HG03097 (cell line): ENCODE data around the gene MGAT5.

Source experiments
- ATAC-seq: cut with Tn5 transposase; IDR thresholded peaks from one replicate; pipeline ENCODE4 v1.9.1; 2021; ENCODE audit not compliant: unreplicated experiment, low FRiP score

The MGAT5 gene

DNA sequence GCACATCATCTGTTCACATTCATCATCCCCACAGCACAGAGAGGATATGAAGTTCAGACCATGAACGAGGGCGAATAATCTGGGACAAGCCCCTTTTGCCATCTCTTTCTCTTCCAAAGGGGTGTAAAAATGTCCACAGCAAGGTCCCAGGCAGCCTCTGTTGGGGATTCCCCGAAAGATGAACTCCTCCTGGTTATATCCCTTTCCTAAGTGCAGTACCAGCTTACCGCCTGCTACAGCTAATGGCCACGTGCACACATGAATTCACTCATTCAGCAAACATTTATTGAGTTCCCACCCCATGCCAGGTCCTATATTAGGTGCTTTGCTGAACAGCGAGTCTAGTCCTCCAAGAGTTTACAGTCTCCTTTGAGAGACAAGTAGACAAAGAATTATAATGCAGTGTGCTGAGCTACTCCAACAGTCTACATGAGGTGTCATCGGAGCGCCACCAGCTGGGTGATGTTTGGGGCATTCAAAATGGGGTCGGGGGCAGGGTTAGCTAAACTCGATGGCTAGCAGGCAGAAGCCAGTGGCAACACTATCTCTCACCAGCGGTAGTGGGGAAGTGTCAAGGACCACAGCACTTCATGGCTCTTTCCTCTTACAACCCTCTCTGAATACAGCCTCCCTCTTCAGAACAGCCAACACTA lies 236.0 kb downstream of the MGAT5 start:
- no peak for ATAC-seq

DNA sequence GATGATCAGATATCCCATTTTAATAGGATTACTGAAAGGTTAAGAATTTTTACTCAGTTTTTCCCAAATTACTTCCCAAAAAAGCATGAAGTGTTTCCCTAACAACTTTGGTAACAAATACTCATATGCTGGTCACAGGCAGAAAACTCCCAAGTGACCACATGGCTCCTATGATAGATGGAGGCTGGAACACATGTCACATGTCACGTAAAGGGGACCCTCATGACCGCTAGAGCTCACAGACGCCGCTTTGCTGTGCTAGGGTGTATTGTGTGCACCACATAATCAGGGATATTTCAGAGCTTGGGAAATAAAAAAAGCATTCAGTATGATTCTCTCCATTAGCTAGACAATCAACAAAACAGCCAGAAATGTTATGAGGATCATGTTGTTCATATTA lies 236.7 kb downstream of the MGAT5 start:
- ATAC-seq, result no peak

DNA sequence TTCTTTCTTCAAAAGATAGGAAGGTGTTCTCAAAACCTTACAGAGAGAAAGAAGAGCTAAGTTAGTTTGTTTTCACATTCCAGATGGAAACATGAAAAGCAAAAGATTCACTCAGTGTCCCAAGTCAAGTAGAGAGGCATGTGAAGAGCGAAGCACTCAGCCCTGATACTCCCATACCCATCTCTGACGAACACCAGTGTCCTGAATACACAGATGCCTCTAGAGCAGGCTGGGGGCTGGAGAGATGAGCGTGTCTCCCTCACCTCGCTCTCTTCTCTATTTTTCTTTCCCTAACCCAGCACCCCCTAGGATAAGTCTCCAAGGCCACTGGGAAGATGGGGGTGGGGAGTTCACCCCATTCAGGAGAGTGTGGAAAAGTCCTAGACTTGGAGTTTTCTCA lies 237.2 kb downstream of the MGAT5 start:
- no peak for ATAC-seq

DNA sequence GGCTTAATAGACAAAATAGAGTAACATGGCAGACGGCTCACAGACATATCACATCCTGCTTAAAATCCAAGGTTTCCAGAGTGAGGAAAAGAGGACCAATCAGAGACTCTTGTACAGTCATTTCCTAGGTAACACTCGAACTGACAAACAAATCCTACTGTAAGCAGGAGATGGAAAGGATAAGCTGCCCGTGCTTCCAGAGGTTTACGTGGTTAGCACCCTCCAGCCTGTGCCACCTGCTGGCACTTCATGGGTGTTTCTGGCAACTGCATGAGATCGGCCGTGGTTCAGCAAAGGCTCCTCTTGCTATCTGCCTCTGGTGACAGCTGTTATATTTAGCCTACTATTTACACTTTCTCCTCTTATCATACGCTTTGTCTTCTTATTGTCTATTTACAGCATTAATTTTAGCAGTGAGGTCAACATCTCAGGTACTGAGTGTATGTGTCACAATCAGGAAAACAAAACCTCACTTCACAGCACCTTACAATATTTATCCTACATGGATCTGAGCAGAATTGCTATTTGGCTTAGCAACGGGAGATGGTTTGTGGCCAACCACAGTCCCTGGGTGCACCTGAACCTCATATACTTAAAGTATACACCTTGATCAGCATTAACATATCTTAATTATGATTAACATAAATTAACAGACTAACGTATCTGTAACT lies 238.0 kb downstream of the MGAT5 start:
- ATAC-seq, result no peak

DNA sequence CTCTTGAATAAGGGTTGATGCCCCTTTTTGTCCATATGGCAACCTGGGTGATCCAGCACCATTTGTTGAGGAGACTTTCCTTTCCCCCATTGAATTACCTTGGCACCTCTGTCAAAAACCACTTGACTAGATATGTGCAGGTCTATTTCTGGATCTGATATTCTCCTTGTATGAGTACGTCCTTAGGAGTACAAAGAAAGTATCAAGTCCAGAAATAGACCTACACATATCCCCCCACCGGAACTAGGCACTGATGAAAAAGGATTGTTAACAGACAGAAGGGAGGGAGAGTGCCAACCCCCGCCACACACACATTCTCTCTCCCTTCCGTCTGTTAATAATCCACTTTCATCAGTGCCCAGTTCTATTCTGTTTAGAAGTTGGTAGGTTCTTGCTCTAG lies 239.9 kb downstream of the MGAT5 start:
- no peak for ATAC-seq

DNA sequence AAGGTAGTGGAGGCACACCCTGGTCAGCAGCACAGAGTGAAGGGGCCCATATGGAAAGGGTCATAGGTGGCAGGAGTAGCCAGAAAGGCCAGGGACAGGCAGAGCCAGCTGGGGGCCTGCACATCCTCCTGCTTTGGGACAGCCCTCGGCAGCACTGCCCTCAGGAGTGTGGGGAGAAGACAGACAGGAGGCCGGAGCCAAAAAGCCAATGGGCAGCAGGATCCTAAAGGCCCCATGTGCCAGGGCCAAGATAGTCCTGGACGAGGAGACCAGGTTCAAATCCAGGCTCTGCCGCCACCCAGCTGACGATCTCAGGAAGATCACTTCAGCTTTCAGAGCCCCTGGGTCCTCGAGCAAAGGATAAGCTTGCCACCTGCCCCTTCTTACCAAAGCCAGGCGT lies 244.8 kb downstream of the MGAT5 start:
- ATAC-seq, result no peak

DNA sequence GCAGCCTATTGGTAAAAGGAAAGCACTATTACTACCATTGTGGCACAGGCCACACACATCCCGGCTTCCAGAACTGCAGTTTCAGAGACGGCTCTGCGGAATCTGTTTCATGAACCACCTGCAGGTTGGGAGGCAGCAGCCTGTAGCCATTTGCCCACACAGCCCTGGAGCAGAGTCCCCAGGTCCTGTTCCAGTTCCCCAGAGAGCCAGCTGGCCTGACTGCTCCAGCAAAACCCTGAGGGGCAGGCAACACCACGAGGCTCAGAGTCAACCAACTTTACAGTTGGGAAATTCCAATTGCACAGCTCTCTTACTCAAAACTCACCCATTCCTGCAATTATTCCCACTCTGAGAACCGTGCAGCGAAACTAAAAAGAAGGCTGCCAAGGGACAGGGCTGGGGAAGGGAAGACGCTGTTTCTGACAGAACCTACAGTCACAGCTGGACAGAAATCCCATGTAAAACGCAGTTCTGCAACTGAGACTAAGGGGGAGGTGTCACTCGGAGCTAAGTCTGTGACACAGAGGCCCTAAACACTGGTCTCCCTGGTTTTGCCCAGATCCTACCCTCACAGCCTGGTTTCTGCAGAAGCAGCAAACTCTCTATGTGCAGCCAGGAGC lies 245.5 kb downstream of the MGAT5 start:
- no peak for ATAC-seq

DNA sequence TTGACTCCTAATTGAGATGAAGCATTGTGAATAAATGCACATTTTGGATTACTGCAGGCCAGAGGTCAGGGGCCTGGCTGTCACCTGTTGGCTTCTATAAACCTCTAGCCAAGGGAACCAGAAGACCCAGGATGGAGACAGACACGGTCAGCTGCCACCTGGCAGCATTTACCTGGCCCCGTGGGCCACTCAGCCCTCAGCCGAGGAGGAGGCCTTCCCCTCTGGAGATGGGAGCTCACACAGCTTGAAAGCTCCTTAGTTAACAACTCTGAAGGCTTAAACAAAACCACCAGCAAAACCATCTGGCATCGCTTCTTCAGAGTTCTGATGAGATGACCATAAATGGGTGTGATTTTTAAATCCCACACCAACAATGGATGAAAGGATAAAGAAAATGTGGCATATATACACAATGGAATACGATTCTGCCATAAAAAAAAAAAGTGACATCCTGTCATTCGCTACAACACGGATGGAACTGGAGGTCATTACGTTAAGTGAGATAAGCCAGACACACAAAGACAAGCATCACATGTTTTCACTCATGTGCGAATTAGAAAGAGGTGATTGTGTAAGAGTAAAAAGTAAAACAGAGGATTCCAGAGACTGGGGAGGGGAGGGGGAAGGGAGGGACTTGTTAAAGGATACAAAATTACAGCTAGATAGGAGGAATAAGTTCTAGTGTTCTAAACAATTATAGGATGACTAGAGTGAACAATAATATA lies 246.5 kb downstream of the MGAT5 start:
- no peak for ATAC-seq

DNA sequence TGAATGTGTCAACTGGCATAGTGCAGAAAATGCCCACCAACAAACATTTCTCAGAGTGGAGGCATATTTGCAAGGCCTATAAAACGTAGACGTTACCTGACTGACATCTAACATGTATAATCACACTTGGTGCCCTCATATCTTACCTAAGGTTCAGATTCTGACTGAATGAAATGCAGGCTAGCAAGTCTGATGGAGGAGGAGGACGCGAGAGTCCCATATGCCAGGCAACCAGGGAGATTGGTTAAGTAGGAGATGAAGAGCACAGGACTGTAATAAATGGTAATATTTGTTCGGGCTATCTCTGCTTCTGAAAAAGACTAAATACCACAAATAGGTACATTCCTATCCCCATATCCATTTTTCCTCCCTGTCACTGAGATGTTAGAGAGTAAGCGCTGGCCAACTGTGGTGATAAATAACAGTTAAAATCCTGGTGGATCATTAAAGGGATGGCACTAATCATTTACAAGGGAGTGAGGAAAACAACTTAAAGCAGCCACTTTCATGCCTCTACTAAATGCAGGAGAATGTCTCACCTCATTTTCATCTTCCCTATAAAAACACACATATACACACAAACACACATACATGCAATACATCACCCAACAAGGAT lies 247.7 kb downstream of the MGAT5 start:
- ATAC-seq, result no peak

DNA sequence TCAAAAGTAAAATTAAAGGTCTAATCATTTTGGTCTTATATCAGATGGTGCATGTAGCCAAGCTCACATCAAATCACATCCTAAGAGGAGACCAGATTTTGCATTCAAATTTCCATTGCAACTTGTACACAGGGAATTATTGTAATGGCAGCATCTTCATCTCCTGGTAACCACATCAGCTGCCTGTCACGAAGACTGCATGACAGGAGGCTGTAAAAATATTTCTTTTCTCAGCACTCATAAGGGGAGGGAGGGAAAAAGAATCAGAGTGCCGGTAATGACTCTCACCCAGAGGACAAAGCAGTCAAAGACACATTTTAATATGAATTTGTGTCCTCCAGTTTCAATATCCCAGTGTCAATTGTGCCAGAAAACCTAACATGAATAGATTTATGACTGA lies 248.2 kb downstream of the MGAT5 start:
- no peak for ATAC-seq
